Liver (tissue), 10 donors: ENCODE measurements around the gene TMEM243. TPM values are rescaled to one million over a fixed set of nuclear protein-coding genes. Genes with fewer than 3 reads are reported as not detected.

Experiments used
- DNase-seq: peaks from one replicate; pipeline ENCODE4 v3.0.0-alpha.2; 2017; ENCODE audit warnings: low spot score
- H3K27ac ChIP-seq, 2 donors: one replicate each; pipeline ENCODE4 v1.7.0; 2013; ENCODE audit warnings: inconsistent platforms in 2 of 2, low read length in 2 of 2, control low read depth in 1 of 2, low read depth in 1 of 2, mild to moderate bottlenecking in 1 of 2
- H3K27me3 ChIP-seq, 4 donors: one replicate each; pipeline versions ENCODE4 v1.6.1 to v1.7.0; 2013; ENCODE audit warnings: low read length in 3 of 4, inconsistent platforms in 1 of 4, mild to moderate bottlenecking in 1 of 4, moderate library complexity in 1 of 4; ENCODE audit not compliant: control insufficient read depth in 4 of 4, insufficient read depth in 4 of 4
- H3K36me3 ChIP-seq, 4 donors: one replicate each; pipeline versions ENCODE4 v1.6.1 to v1.7.0; 2013; ENCODE audit warnings: low read length in 3 of 4, mild to moderate bottlenecking in 3 of 4, low read depth in 1 of 4, moderate library complexity in 1 of 4; ENCODE audit not compliant: control insufficient read depth in 4 of 4, insufficient read depth in 3 of 4
- H3K4me1 ChIP-seq, 4 donors: one replicate each; pipeline versions ENCODE4 v1.6.1 to v1.7.0; 2013; ENCODE audit warnings: low read length in 3 of 4, mild to moderate bottlenecking in 3 of 4, moderate library complexity in 1 of 4; ENCODE audit not compliant: control insufficient read depth in 4 of 4, insufficient read depth in 4 of 4
- H3K4me3 ChIP-seq, 3 donors: one replicate each; pipeline versions ENCODE4 v1.6.1 to v1.7.0; 2013; ENCODE audit warnings: low read length in 3 of 3, control low read depth in 1 of 3, low read depth in 1 of 3, mild to moderate bottlenecking in 1 of 3
- H3K9ac ChIP-seq, 2 donors: one replicate each; pipeline ENCODE4 v1.7.0; 2013; ENCODE audit warnings: low read length in 2 of 2, mild to moderate bottlenecking in 2 of 2, moderate library complexity in 2 of 2, control low read depth in 1 of 2, low read depth in 1 of 2
- H3K9me3 ChIP-seq, 4 donors: one replicate each; pipeline versions ENCODE4 v1.6.1 to v1.7.0; 2013; ENCODE audit warnings: low read length in 3 of 4; ENCODE audit not compliant: control insufficient read depth in 4 of 4
- FOXA1 ChIP-seq: IDR thresholded peaks from 2 replicates; pipeline ENCODE4 v1.6.1; 2016; ENCODE audit warnings: antibody characterized with exemption
- GABPA ChIP-seq, 2 donors: IDR thresholded peaks in 1 of 2; conservative IDR thresholded peaks in 1 of 2; 2 replicates each; pipeline ENCODE4 v1.6.1; 2016; ENCODE audit warnings: antibody characterized with exemption in 2 of 2, mild to moderate bottlenecking in 1 of 2, moderate library complexity in 1 of 2
- NR2F2 ChIP-seq: IDR thresholded peaks from 2 replicates; pipeline ENCODE4 v1.6.1; 2016; ENCODE audit warnings: antibody characterized with exemption
- RAD21 ChIP-seq, 2 donors: IDR thresholded peaks; 2 replicates each; pipeline ENCODE4 v1.6.1; 2016; ENCODE audit warnings: antibody characterized with exemption in 2 of 2, mild to moderate bottlenecking in 2 of 2
- RXRA ChIP-seq, 2 donors: IDR thresholded peaks; 2 replicates each; pipeline ENCODE4 v1.6.1; 2017 to 2018; ENCODE audit warnings: antibody characterized with exemption in 2 of 2, mild to moderate bottlenecking in 1 of 2
- SP1 ChIP-seq: IDR thresholded peaks from 2 replicates; pipeline ENCODE4 v1.6.1; 2018; ENCODE audit warnings: antibody characterized with exemption, mild to moderate bottlenecking
- TAF1 ChIP-seq: conservative IDR thresholded peaks from 2 replicates; pipeline ENCODE4 v1.6.1; 2016; ENCODE audit warnings: antibody characterized with exemption, mild to moderate bottlenecking
- WGBS: extraction: QIAGEN DNeasy Blood & Tissue Kit; methylation state at CpG from one replicate; pipeline ENCODE4 v1.1.7; 2013; 5-methylcytosine and 5-hydroxymethylcytosine counted together
- polyA plus RNA-seq, 2 donors: library from polyadenylated mRNA; stranded (reverse) in 1 of 2; unstranded in 1 of 2; fragments of 200-250 nt in 1 of 2; fragments of >200 nt in 1 of 2; fragmentation: Nextera tagmentation in 1 of 2; extraction: Ambion mirVana in 1 of 2; gene quantifications; one replicate each; pipeline versions ENCODE4 v1.2.1 to v1.2.3, GENCODE V29; 2013 to 2015
- small RNA-seq: library from RNA; depleted of rRNA; stranded (forward); fragments of <200 nt; gene quantifications from one replicate; pipeline ENCODE3, GENCODE V24; 2014
- total RNA-seq, 2 donors: library from RNA; depleted of rRNA; stranded (reverse); fragments of >200 nt; gene quantifications; one replicate each; pipeline ENCODE4 v1.2.3, GENCODE V29; 2014
- TF ChIP-seq, protein P1 (sequence below): fragments of 150-350 bp; IDR thresholded peaks from 2 replicates; pipeline ENCODE4 v1.5.1; 2017; ENCODE audit warnings: improper control_type of control experiment, low read depth, low read length; ENCODE audit not compliant: missing input control
- donor health status: healthy.
- donor health status: healthy.
- donor health status: healthy.
- donor health status: healthy.
- donor health status: healthy.

The TMEM243 gene
- total and polyA plus RNA-seq, 4 donors, result 4.8 to 8.0 (median 5.5) TPM

DNA sequence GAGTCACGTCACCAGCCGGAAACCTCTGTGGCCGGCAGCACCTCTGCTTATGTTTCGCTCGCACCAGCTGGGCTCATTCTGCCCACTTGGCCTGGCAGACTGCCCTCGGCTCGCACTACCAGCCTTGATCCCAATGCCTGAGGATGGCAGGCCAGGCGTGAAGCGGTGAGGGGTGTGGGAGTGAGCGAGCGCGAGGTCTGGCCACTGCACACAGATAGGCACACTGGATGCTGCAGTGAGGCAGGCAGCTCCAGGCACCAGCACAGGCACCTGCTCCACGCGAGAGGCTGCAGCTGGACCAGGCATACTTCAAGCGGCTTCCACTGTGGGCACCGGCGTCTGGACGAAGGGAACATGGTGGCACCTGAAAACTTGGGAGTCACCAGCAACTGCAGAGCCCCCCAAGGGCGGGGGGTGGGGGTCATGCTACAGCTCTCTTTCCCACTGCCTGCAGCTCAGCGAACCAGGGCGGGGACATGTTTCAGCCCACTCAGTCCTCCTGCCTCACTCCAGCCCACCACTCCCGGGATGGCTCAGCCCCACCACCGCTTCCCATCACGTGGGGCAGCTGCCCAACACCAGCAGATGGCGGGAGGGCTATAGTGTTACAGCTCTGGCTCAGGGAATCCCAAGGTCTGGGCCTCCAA lies 72.7 kb downstream of the TMEM243 start:
- peaks cover 0 to 8% (median 5%) of the 10 kb centered on the region in 4 donors for H3K4me1 ChIP-seq
- no peak overlapping the region for H3K4me3 ChIP-seq
- H3K36me3 ChIP-seq, result no peaks in the 10 kb centered on the region
- no peak for DNase-seq
- no peak overlapping the region for H3K27ac ChIP-seq
- H3K9ac ChIP-seq, result no peak overlapping the region
- TF ChIP-seq RAD21 (IDR thresholded peaks at IDR 0.05) (no peak), FOXA1 (no peak), TAF1 (no peak), SP1 (no peak), GABPA (IDR thresholded peaks at IDR 0.05 in 1 of 2, conservative IDR thresholded peaks at IDR 0.05 in 1 of 2) (no peak), NR2F2 (no peak), RXRA (IDR thresholded peaks at IDR 0.05) (no peak)
- TF ChIP-seq, protein P1, sequence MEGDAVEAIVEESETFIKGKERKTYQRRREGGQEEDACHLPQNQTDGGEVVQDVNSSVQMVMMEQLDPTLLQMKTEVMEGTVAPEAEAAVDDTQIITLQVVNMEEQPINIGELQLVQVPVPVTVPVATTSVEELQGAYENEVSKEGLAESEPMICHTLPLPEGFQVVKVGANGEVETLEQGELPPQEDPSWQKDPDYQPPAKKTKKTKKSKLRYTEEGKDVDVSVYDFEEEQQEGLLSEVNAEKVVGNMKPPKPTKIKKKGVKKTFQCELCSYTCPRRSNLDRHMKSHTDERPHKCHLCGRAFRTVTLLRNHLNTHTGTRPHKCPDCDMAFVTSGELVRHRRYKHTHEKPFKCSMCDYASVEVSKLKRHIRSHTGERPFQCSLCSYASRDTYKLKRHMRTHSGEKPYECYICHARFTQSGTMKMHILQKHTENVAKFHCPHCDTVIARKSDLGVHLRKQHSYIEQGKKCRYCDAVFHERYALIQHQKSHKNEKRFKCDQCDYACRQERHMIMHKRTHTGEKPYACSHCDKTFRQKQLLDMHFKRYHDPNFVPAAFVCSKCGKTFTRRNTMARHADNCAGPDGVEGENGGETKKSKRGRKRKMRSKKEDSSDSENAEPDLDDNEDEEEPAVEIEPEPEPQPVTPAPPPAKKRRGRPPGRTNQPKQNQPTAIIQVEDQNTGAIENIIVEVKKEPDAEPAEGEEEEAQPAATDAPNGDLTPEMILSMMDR, result no peak
- WGBS, result 90% methylated on average over 25 of the region's 25 CpGs
- no peaks in the 10 kb centered on the region for H3K9me3 ChIP-seq
- no peaks in the 10 kb centered on the region for H3K27me3 ChIP-seq

Small RNA genes lying within 50 kb of the gene (small RNA-seq; reads per million reads assigned to genes)
- gene RF00019 (not detected), gene RF02271 (not detected)

Other genes starting within 250 kb of the TMEM243 start
- 1 to 10 TPM; 1.2 to 1.4 TPM for gene ELAPOR2, start 160.1 kb downstream of the TMEM243 start, total RNA-seq
- under 1 TPM; 0.47 TPM for gene ELAPOR2, start 160.1 kb downstream of the TMEM243 start, polyA plus RNA-seq
- 10 to 100 TPM; 35.3 to 54.6 TPM for gene DMTF1, start 67.3 kb downstream of the TMEM243 start, total RNA-seq
- 10 to 100 TPM in 1 of 2 donors, 1 to 10 TPM in 1; 6.5 to 16.6 TPM for gene DMTF1, start 67.3 kb downstream of the TMEM243 start, polyA plus RNA-seq
- 10 to 100 TPM; 42.5 to 45.1 TPM for gene CROT, start 125.9 kb upstream of the TMEM243 start, total RNA-seq
- 10 to 100 TPM; 10.6 to 23.4 TPM for gene CROT, start 125.9 kb upstream of the TMEM243 start, polyA plus RNA-seq